Thoracic aorta (tissue), 2 donors: ENCODE measurements around the gene IQSEC3. TPM values are rescaled to one million over a fixed set of nuclear protein-coding genes. Genes with fewer than 3 reads are reported as not detected.
"Not testable (repeated sequence)": the region's sequence is repeated elsewhere in the genome, so short reads cannot be mapped to it uniquely, and the experiment has no call there.

Experiments used
- ATAC-seq: fragments of 150-250 bp; one replicate; pipeline ENCODE4 v1.8.0; 2017; ENCODE audit warnings: low read depth; ENCODE audit not compliant: insufficient number of reproducible peaks, low FRiP score
- DNase-seq: peaks from one replicate; pipeline ENCODE4 v3.0.0-alpha.2; 2020; ENCODE audit warnings: low spot score
- H3K27ac ChIP-seq, 2 donors: fragments of 200-600 bp; sonication (generic); 1 replicate in 1 of 2; 2 replicates in 1 of 2; pipeline ENCODE4 v1.5.1; 2016; ENCODE audit warnings: mild to moderate bottlenecking in 2 of 2, moderate library complexity in 2 of 2
- H3K27me3 ChIP-seq: fragments of 200-600 bp; sonication (generic); replicated peaks from 2 replicates; pipeline ENCODE4 v1.6.0; 2016; ENCODE audit warnings: mild to moderate bottlenecking; ENCODE audit not compliant: insufficient read depth
- H3K36me3 ChIP-seq: fragments of 200-600 bp; sonication (generic); one replicate; pipeline ENCODE4 v1.5.1; 2016
- H3K4me1 ChIP-seq, 2 donors: fragments of 200-600 bp; sonication (generic); 1 replicate in 1 of 2; 2 replicates in 1 of 2; pipeline versions ENCODE4 v1.5.1 to v1.6.0; 2016; ENCODE audit warnings: low read depth in 2 of 2, mild to moderate bottlenecking in 1 of 2; ENCODE audit not compliant: control insufficient read depth in 1 of 2
- H3K4me3 ChIP-seq: fragments of 200-600 bp; sonication (generic); 2 replicates; pipeline ENCODE4 v1.5.1; 2016; ENCODE audit warnings: mild to moderate bottlenecking
- H3K9me3 ChIP-seq: fragments of 200-600 bp; sonication (generic); 2 replicates; pipeline ENCODE4 v1.5.1; 2016
- CTCF ChIP-seq: fragments of 200-600 bp; sonication (generic); IDR thresholded peaks from one replicate; pipeline ENCODE4 v1.5.1; 2019; ENCODE audit warnings: antibody characterized with exemption
- total RNA-seq, 2 donors: library from RNA; depleted of rRNA; stranded (reverse); fragments of >200 nt; gene quantifications; one replicate each; pipeline versions ENCODE4 v1.1.0 to v1.2.3, GENCODE V29; 2016

IQSEC3 gene
- total RNA-seq, 2 donors from 2014 or later: 1.1 to 1.3 TPM

- not testable (repeated sequence) for H3K9me3 ChIP-seq, H3K4me1 ChIP-seq, DNase-seq, H3K4me3 ChIP-seq, H3K36me3 ChIP-seq, H3K27me3 ChIP-seq, ATAC-seq, H3K27ac ChIP-seq
Observed at GRCh38 chr12:49149-49548, 17.4 kb upstream of the IQSEC3 start.

- H3K36me3 ChIP-seq, ATAC-seq, H3K9me3 ChIP-seq, H3K27ac ChIP-seq, H3K4me1 ChIP-seq, H3K4me3 ChIP-seq, H3K27me3 ChIP-seq, DNase-seq: not testable (repeated sequence)
Observed at GRCh38 chr12:51087-51486, 15.5 kb upstream of the IQSEC3 start.

GRCh38 chr12:51962-52361 is 14.6 kb upstream of the IQSEC3 start:
- ATAC-seq, H3K9me3 ChIP-seq, H3K27me3 ChIP-seq, H3K4me1 ChIP-seq, H3K36me3 ChIP-seq, H3K4me3 ChIP-seq, DNase-seq, H3K27ac ChIP-seq: not testable (repeated sequence)

GRCh38 chr12:52902-53734 is 13.4 kb upstream of the IQSEC3 start:
- H3K9me3 ChIP-seq, DNase-seq, H3K4me3 ChIP-seq, H3K27ac ChIP-seq, H3K36me3 ChIP-seq, H3K27me3 ChIP-seq, H3K4me1 ChIP-seq, ATAC-seq: not testable (repeated sequence)

- TF ChIP-seq CTCF: no peak
- DNase-seq (no peak), ATAC-seq (no peak)
- Histone ChIP-seq H3K27me3 (peaks cover 8% of the 10 kb centered on the region), H3K4me1 (no peaks in the 10 kb centered on the region), H3K27ac (no peak overlapping the region), H3K9me3 (peaks cover 3% of the 10 kb centered on the region), H3K4me3 (no peak overlapping the region), H3K36me3 (no peaks in the 10 kb centered on the region)
Observed at GRCh38 chr12:53735-54730, 12.5 kb upstream of the IQSEC3 start.

- no peak for TF ChIP-seq CTCF
- ATAC-seq (no peak), DNase-seq (no peak)
- Histone ChIP-seq H3K4me1 (no peaks in the 10 kb centered on the region), H3K9me3 (peaks cover 3% of the 10 kb centered on the region), H3K4me3 (no peak overlapping the region), H3K27ac (no peak overlapping the region), H3K27me3 (peaks cover 8% of the 10 kb centered on the region), H3K36me3 (no peaks in the 10 kb centered on the region)
Observed at GRCh38 chr12:54750-55535, 11.6 kb upstream of the IQSEC3 start.
